WTC11 (cell line): ENCODE data around the gene LRRC7.

ENCODE experiments used
- HMGXB4 ChIP-seq: sonication (generic); formaldehyde crosslinking; IDR thresholded peaks from 2 replicates; pipeline ENCODE4 v1.8.1; 2023; ENCODE audit warnings: mild to moderate bottlenecking, moderate library complexity, missing genetic modification reagents
- MXD4 ChIP-seq: fragments of 250-450 bp; sonication (Bioruptor Pico); IDR thresholded peaks from 2 replicates; pipeline ENCODE4 v1.8.0; 2021; ENCODE audit warnings: mild to moderate bottlenecking, moderate library complexity, borderline replicate concordance
- TCF7 ChIP-seq: sonication (generic); formaldehyde crosslinking; IDR thresholded peaks from 2 replicates; pipeline ENCODE4 v1.8.0; 2022; ENCODE audit warnings: mild to moderate bottlenecking, low read depth, missing genetic modification reagents, moderate library complexity
- TF ChIP-seq, protein P1 (sequence below): fragments of 200-600 bp; IDR thresholded peaks from 2 replicates; pipeline ENCODE4 v1.8.0; 2022; ENCODE audit warnings: antibody characterized with exemption

DNA sequence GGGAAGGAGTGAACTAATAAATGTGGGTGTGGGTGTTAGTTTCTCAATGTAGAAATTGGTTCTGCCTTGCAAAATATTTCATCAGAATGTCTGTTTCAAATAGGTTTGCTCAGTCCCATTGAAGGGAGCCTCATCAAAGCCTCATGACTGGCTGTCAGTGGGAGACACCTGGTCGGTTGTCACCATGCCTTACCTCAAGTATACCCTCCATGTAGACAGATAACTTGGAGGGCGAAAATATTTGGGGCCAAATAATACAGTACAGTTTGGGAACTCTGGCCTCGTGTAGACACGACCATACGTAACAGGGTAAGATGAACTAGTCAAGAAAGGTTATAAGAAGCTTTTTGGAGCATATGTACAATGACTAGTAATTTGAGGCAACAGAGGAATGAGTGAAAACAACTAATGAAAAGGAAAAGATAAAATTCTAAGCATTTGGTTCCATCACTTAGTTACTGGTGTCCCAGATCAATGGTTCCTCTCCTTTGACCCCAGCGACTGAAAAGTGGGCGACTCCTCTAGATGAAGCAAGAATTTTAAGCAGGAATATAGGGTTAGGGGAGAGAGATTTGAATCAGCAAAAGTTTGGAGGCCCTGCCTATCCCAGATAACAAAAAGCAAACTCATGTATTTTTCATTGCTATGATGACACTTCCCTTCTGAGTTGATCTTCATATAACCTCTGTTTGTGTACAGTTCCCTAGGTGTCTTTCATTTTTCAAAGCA is 473.8 kb downstream of the LRRC7 start:
- TF ChIP-seq TCF7 (CRISPR knock-in tag) (no peak), MXD4 (no peak), HMGXB4 (CRISPR knock-in tag) (no peak)
- TF ChIP-seq, protein P1, sequence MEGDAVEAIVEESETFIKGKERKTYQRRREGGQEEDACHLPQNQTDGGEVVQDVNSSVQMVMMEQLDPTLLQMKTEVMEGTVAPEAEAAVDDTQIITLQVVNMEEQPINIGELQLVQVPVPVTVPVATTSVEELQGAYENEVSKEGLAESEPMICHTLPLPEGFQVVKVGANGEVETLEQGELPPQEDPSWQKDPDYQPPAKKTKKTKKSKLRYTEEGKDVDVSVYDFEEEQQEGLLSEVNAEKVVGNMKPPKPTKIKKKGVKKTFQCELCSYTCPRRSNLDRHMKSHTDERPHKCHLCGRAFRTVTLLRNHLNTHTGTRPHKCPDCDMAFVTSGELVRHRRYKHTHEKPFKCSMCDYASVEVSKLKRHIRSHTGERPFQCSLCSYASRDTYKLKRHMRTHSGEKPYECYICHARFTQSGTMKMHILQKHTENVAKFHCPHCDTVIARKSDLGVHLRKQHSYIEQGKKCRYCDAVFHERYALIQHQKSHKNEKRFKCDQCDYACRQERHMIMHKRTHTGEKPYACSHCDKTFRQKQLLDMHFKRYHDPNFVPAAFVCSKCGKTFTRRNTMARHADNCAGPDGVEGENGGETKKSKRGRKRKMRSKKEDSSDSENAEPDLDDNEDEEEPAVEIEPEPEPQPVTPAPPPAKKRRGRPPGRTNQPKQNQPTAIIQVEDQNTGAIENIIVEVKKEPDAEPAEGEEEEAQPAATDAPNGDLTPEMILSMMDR = no peak
